Fibroblast of pulmonary artery (primary cell): ENCODE measurements around the gene TTC17.

ENCODE experiments used
- DNase-seq: peaks from one replicate; pipeline ENCODE4 v3.0.0-alpha.2; 2010; ENCODE audit warnings: low read depth
- H3K4me3 ChIP-seq: replicated peaks from 2 replicates; pipeline ENCODE4 v1.5.1; 2011; ENCODE audit warnings: low read depth, mild to moderate bottlenecking, control low read depth, low read length, moderate library complexity
- CTCF ChIP-seq: IDR thresholded peaks from 2 replicates; pipeline ENCODE4 v1.5.1; 2011; ENCODE audit warnings: mild to moderate bottlenecking, control low read depth, low read length, inconsistent platforms; ENCODE audit errors: missing control alignments

Gene TTC17

GRCh38 chr11:43366677-43367076, 8.0 kb downstream of the TTC17 start:
- no peak for TF ChIP-seq CTCF
- H3K4me3 ChIP-seq = no peak overlapping the region
- peak; percentile 14 for DNase-seq

- DNase-seq = peak; percentile 9
- no peak for TF ChIP-seq CTCF
- no peak overlapping the region for H3K4me3 ChIP-seq
These were observed 8.9 kb downstream of the TTC17 start for GRCh38 chr11:43367382-43368178.

- no peak for TF ChIP-seq CTCF
- DNase-seq = no peak
- no peak overlapping the region for H3K4me3 ChIP-seq
These were observed 17.3 kb downstream of the TTC17 start for GRCh38 chr11:43376065-43376464.

- peak; percentile 81 for DNase-seq
- no peak overlapping the region for H3K4me3 ChIP-seq
- no peak for TF ChIP-seq CTCF
These were observed 17.9 kb downstream of the TTC17 start for GRCh38 chr11:43376594-43376993.

GRCh38 chr11:43377389-43377788, 18.7 kb downstream of the TTC17 start:
- H3K4me3 ChIP-seq = no peak overlapping the region
- no peak for DNase-seq
- TF ChIP-seq CTCF = no peak

GRCh38 chr11:43378897-43379296, 20.2 kb downstream of the TTC17 start:
- TF ChIP-seq CTCF = no peak
- H3K4me3 ChIP-seq = no peak overlapping the region
- no peak for DNase-seq

- H3K4me3 ChIP-seq = no peak overlapping the region
- no peak for TF ChIP-seq CTCF
- DNase-seq = no peak
These were observed 23.1 kb downstream of the TTC17 start for GRCh38 chr11:43381802-43382201.
